Progenitor cell of endocrine pancreas (in vitro differentiated cells): ENCODE measurements around the gene DOLPP1. TPM values are rescaled to one million over a fixed set of nuclear protein-coding genes. Genes with fewer than 3 reads are reported as not detected.

Source experiments
- DNase-seq: peaks from one replicate; pipeline ENCODE4 v3.0.0; 2021; ENCODE audit warnings: low spot score; ENCODE audit not compliant: unreplicated experiment
- H3K27ac Mint-ChIP-seq: 2 replicates; pipeline ENCODE4 v1.8.0; 2021; ENCODE audit warnings: mild to moderate bottlenecking, moderate library complexity, mixed read lengths
- H3K27me3 Mint-ChIP-seq: 2 replicates; pipeline ENCODE4 v1.8.0; 2021; ENCODE audit warnings: mixed read lengths
- H3K36me3 Mint-ChIP-seq: 2 replicates; pipeline ENCODE4 v1.8.0; 2022; ENCODE audit warnings: mixed read lengths; ENCODE audit not compliant: insufficient read depth
- H3K4me1 Mint-ChIP-seq: 2 replicates; pipeline ENCODE4 v1.8.0; 2021; ENCODE audit warnings: low read depth, mixed read lengths
- H3K4me3 Mint-ChIP-seq: 2 replicates; pipeline ENCODE4 v1.8.0; 2021; ENCODE audit warnings: low read depth, mild to moderate bottlenecking, moderate library complexity, mixed read lengths
- H3K9me3 Mint-ChIP-seq: 2 replicates; pipeline ENCODE4 v1.8.0; 2021; ENCODE audit warnings: low read depth, mixed read lengths
- total RNA-seq: library from RNA; stranded (reverse); gene quantifications from 2 replicates; pipeline ENCODE4 v1.2.1, GENCODE V29; 2021
- TF ChIP-seq, protein P1 (sequence below): fragments of 200-600 bp; sonication (generic); IDR thresholded peaks from one replicate; pipeline ENCODE4 v1.5.0; 2021; ENCODE audit warnings: antibody characterized with exemption, mild to moderate bottlenecking; ENCODE audit not compliant: unreplicated experiment

The DOLPP1 gene
- total RNA-seq, 1 donor from 2014 or later = 29.3 TPM

DNA sequence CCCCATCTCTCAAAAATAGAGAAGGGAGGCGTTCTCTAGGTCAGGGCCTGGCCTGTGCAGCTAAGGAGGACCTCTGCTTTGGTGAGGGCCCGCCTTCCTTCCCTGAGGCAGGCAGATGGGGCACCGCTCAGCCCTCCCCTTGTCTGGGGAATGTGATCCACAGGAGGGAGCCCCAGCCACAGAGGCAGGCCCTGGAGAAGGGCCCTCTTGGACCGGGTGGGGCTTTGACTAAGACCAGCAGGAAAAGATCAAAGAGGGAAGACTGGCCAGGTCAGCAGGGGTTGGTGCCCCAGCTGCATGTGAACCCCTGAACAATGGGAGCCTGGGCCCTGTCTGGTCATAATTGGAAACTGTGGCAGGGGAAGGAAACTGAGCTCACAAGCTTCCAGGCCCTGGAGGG, 52.2 kb downstream of the DOLPP1 start:
- Mint-ChIP-seq H3K9me3 (no peaks in the 10 kb centered on the region), H3K27ac (no peak overlapping the region), H3K36me3 (peaks cover 20% of the 10 kb centered on the region), H3K27me3 (no peaks in the 10 kb centered on the region), H3K4me3 (no peak overlapping the region), H3K4me1 (no peaks in the 10 kb centered on the region)
- TF ChIP-seq, protein P1, sequence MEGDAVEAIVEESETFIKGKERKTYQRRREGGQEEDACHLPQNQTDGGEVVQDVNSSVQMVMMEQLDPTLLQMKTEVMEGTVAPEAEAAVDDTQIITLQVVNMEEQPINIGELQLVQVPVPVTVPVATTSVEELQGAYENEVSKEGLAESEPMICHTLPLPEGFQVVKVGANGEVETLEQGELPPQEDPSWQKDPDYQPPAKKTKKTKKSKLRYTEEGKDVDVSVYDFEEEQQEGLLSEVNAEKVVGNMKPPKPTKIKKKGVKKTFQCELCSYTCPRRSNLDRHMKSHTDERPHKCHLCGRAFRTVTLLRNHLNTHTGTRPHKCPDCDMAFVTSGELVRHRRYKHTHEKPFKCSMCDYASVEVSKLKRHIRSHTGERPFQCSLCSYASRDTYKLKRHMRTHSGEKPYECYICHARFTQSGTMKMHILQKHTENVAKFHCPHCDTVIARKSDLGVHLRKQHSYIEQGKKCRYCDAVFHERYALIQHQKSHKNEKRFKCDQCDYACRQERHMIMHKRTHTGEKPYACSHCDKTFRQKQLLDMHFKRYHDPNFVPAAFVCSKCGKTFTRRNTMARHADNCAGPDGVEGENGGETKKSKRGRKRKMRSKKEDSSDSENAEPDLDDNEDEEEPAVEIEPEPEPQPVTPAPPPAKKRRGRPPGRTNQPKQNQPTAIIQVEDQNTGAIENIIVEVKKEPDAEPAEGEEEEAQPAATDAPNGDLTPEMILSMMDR = no peak
- DNase-seq = no peak

DNA sequence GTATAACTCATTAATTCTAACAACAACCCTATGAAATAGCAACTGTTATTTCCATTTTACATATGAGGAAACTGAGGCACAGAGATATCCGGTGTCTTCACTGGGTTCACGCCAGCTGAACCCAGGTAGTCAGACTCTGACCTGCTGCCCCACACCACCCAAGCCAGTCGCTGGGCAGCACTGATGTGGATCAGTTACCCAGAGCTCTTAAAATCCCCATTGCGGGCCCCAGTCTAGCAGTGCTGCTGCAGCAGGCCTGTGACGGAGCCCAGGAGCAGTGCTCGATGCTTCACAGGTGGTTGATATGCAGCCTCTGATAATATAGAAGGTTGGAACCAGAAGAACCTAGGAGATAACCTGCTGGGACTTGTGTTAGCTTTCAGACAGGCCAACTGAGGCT, 54.6 kb downstream of the DOLPP1 start:
- peaks cover 18% of the 10 kb centered on the region for H3K36me3 Mint-ChIP-seq
- no peak overlapping the region for H3K27ac Mint-ChIP-seq
- DNase-seq = no peak
- H3K27me3 Mint-ChIP-seq = no peaks in the 10 kb centered on the region
- peaks cover 13% of the 10 kb centered on the region for H3K4me1 Mint-ChIP-seq
- TF ChIP-seq, protein P1 = no peak
- H3K4me3 Mint-ChIP-seq = no peak overlapping the region
- H3K9me3 Mint-ChIP-seq = no peaks in the 10 kb centered on the region

DNA sequence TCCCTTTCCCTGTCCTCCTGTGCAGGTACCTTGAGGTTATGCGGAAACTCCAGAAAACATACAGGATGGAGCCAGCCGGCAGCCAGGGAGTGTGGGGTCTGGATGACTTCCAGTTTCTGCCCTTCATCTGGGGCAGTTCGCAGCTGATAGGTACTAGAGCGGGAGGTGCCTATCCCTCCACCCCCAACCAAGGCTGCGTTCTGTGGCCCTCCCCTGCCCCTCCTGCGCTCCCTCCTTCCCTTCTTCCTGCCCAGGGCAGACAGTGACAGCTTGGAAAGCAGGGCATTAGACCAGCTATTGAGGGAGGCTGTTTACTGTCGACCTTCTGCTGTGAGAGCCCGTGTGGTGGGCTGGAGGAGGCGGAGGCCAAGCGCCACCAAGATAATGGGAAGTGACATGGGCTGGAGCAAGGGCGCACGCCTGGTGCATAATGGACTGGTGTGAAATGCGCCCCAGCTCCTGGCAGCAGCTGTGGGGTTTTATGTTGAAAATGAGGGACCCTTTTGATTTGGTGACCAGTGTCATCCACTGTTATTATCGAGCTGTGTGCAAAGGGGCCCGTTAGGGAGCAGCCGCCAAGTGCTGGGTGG, 55.6 kb downstream of the DOLPP1 start:
- no peaks in the 10 kb centered on the region for H3K9me3 Mint-ChIP-seq
- DNase-seq = no peak
- TF ChIP-seq, protein P1 = no peak
- no peak overlapping the region for H3K27ac Mint-ChIP-seq
- peaks cover 10% of the 10 kb centered on the region for H3K36me3 Mint-ChIP-seq
- no peaks in the 10 kb centered on the region for H3K27me3 Mint-ChIP-seq
- peaks cover 21% of the 10 kb centered on the region for H3K4me1 Mint-ChIP-seq
- H3K4me3 Mint-ChIP-seq = no peak overlapping the region

DNA sequence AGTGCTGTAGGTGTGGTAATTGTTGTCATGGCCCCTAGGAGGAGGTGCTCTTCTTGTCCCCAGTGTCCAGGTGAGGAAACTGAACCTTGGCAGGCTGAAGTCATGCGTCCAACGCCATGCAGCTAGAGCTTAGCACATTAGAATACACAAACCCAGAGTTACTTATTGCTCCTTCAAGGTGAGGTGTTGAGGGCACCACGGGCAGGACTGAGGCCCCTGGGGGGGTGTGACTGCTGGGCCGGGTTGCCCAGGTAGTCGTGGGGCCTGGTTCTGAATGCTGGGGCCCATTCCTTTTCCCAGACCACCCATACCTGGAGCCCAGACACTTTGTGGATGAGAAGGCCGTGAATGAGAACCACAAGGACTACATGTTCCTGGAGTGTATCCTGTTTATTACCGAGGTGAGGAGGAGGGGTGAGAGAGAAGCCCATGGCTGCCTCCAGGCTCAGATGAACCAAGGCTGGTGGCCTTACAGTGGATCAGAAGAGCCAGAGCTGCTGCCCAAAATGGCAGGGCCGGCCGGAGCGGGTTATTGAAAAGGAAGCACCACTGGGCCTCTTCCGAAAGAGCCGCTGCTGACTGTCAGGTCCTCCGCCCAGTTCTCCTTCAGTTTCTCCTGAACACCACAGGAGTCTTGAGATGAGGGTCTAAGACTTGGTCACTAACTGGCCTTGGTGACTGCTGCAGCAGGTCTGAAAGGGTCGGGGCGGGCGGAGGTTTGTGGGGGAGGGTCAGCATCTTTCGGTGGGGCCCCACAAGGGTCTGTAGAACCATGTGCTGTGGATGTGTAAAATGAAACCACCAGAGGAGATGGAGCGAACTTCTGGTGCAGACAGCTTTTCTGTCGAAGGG, 56.6 kb downstream of the DOLPP1 start:
- H3K27ac Mint-ChIP-seq = peak overlapping the region; percentile 41
- no peak overlapping the region for H3K4me3 Mint-ChIP-seq
- TF ChIP-seq, protein P1 = no peak
- H3K4me1 Mint-ChIP-seq = peaks cover 25% of the 10 kb centered on the region
- no peaks in the 10 kb centered on the region for H3K9me3 Mint-ChIP-seq
- H3K36me3 Mint-ChIP-seq = peaks cover 10% of the 10 kb centered on the region
- DNase-seq = no peak
- H3K27me3 Mint-ChIP-seq = no peaks in the 10 kb centered on the region

DNA sequence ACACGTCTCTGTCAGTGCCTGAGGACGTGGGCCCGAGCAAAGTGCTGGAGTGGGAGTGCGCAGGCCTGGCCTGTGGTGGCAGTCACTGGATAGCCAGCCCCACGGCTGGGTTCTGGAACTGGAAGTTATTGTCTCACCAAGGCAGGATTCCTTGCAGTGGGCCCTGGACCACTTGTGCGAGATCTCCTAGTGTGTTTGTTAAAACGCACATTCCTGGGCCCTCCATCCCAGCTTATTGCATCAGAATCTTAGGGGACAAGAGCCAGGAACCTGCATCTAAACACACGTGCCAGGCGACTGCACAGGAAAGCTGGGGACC, 57.2 kb downstream of the DOLPP1 start:
- H3K27ac Mint-ChIP-seq = no peak overlapping the region
- H3K27me3 Mint-ChIP-seq = no peaks in the 10 kb centered on the region
- peaks cover 10% of the 10 kb centered on the region for H3K36me3 Mint-ChIP-seq
- H3K4me1 Mint-ChIP-seq = peaks cover 29% of the 10 kb centered on the region
- no peaks in the 10 kb centered on the region for H3K9me3 Mint-ChIP-seq
- DNase-seq = no peak
- no peak overlapping the region for H3K4me3 Mint-ChIP-seq
- TF ChIP-seq, protein P1 = no peak
